ENCODE data around the gene ZNF438.
A peak's percentile ranks its signal among the peaks of the same experiment; 100 is the strongest.

The ZNF438 gene

GRCh38 chr10:30915146-30915545 lies 116.5 kb downstream of the ZNF438 start:
- Histone ChIP-seq H3K27me3 (ENCODE audit: control insufficient read depth in 1 of 2, insufficient read depth in 1 of 2, low read length in 2 of 2) (no peaks in the 10 kb centered on the region), H3K79me1 (replicated peaks; ENCODE audit: low read length, poor library complexity, severe bottlenecking) (no peaks in the 10 kb centered on the region), H2AFZ (ENCODE audit: low read depth, low read length) (no peak overlapping the region), H2AK5ac (ENCODE audit: low read length, severe bottlenecking) (no peak overlapping the region), H2BK120ac (ENCODE audit: low read depth, low read length) (no peak overlapping the region), H3K36me3 (ENCODE audit: control insufficient read depth in 1 of 2, insufficient read depth in 2 of 2, low read depth in 1 of 2, low read length in 2 of 2) (peaks cover 0 to 2% of the 10 kb centered on the region in 2 experiments), H4K8ac (ENCODE audit: low read length) (no peak overlapping the region), H3K18ac (ENCODE audit: low read depth in 1 of 2, low read length in 2 of 2) (no peak overlapping the region), H3K9me3 (ENCODE audit: control insufficient read depth, low read length) (no peaks in the 10 kb centered on the region), H3K23ac (ENCODE audit: low read length in 2 of 2) (no peak overlapping the region), H3K4me3 (ENCODE audit: insufficient read depth in 1 of 2, low read depth in 1 of 2, low read length in 2 of 2) (no peak overlapping the region), H4K91ac (ENCODE audit: low read length) (no peak overlapping the region), H2BK12ac (ENCODE audit: low read length in 2 of 2) (no peak overlapping the region), H3K4me2 (ENCODE audit: low read length, poor library complexity, severe bottlenecking) (no peak overlapping the region), H2BK15ac (ENCODE audit: low read depth, poor library complexity, severe bottlenecking) (no peak overlapping the region), H3K14ac (ENCODE audit: low read length in 2 of 2) (no peak overlapping the region), H3K9ac (ENCODE audit: low read length) (no peak overlapping the region), H2BK5ac (ENCODE audit: low read depth, low read length, poor library complexity, severe bottlenecking) (no peak overlapping the region), H3K4ac (ENCODE audit: low read depth in 1 of 2, low read length in 2 of 2) (no peak overlapping the region), H3K4me1 (ENCODE audit: control insufficient read depth, insufficient read depth, low read depth, low read length) (no peaks in the 10 kb centered on the region), H3K27ac (ENCODE audit: low read length, poor library complexity, severe bottlenecking) (no peak overlapping the region)
- no CpG with 5 or more reads among the region's 1 CpG for WGBS
- peak; percentile 64 for DNase-seq

DNA sequence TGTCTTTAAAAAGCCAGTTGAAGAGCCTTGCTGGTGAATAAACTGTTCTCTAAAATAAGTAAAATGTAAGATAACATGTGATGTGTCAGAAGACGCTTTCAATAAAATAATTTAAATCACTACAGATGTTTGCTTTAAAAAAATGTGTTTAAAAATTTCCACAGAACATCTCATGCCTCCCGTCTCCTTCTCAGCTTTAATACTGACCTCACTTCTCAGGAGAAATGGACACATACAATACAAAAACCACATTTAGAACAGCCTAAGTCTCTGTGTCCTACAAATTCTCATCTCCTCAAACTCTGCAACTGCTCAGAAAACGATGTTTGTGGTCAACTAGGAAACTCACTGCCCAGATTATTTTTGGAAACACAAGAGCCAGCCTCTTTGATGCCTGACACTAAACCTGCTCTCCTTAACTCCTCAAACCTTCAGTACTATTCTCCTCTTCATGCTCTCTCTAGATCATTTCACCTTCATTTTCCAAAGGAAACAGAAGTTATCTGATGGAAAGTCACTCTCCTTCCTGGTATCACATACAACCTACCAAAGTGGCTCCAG lies 120.3 kb downstream of the ZNF438 start:
- H2AK5ac ChIP-seq (ENCODE audit: low read length, severe bottlenecking) = no peak overlapping the region
- WGBS = 85% methylated on average over 2 of the region's 3 CpGs

GRCh38 chr10:30903397-30904138 lies 128.1 kb downstream of the ZNF438 start:
- WGBS = 100% methylated on average over 1 of the region's 2 CpGs
- Histone ChIP-seq H3K4me3 (ENCODE audit: insufficient read depth in 1 of 2, low read depth in 1 of 2, low read length in 2 of 2) (peak overlapping the region in 1 of 2 experiments; percentile 42), H3K27me3 (ENCODE audit: control insufficient read depth in 1 of 2, insufficient read depth in 1 of 2, low read length in 2 of 2) (no peaks in the 10 kb centered on the region), H2BK5ac (ENCODE audit: low read depth, low read length, poor library complexity, severe bottlenecking) (no peak overlapping the region), H3K9me3 (ENCODE audit: control insufficient read depth, low read length) (no peaks in the 10 kb centered on the region), H4K8ac (ENCODE audit: low read length) (no peak overlapping the region), H3K18ac (ENCODE audit: low read depth in 1 of 2, low read length in 2 of 2) (no peak overlapping the region), H3K79me1 (replicated peaks; ENCODE audit: low read length, poor library complexity, severe bottlenecking) (no peaks in the 10 kb centered on the region), H2BK15ac (ENCODE audit: low read depth, poor library complexity, severe bottlenecking) (no peak overlapping the region), H3K14ac (ENCODE audit: low read length in 2 of 2) (no peak overlapping the region), H2BK120ac (ENCODE audit: low read depth, low read length) (no peak overlapping the region), H3K27ac (ENCODE audit: low read length, poor library complexity, severe bottlenecking) (no peak overlapping the region), H4K91ac (ENCODE audit: low read length) (no peak overlapping the region), H3K4me1 (ENCODE audit: control insufficient read depth, insufficient read depth, low read depth, low read length) (no peaks in the 10 kb centered on the region), H2BK12ac (ENCODE audit: low read length in 2 of 2) (no peak overlapping the region), H3K4me2 (ENCODE audit: low read length, poor library complexity, severe bottlenecking) (no peak overlapping the region), H3K9ac (ENCODE audit: low read length) (peak overlapping the region; percentile 69), H3K36me3 (ENCODE audit: control insufficient read depth in 1 of 2, insufficient read depth in 2 of 2, low read depth in 1 of 2, low read length in 2 of 2) (peaks cover 18 to 52% of the 10 kb centered on the region in 2 experiments), H3K4ac (ENCODE audit: low read depth in 1 of 2, low read length in 2 of 2) (no peak overlapping the region), H3K23ac (ENCODE audit: low read length in 2 of 2) (no peak overlapping the region), H2AFZ (ENCODE audit: low read depth, low read length) (no peak overlapping the region), H2AK5ac (ENCODE audit: low read length, severe bottlenecking) (no peak overlapping the region)
- DNase-seq = no peak

More for the DNA sequence above, 120.3 kb downstream of the ZNF438 start:
- Histone ChIP-seq H2AFZ (ENCODE audit: low read depth, low read length) (no peak overlapping the region), H3K23ac (ENCODE audit: low read length in 2 of 2) (no peak overlapping the region), H3K4me3 (ENCODE audit: insufficient read depth in 1 of 2, low read depth in 1 of 2, low read length in 2 of 2) (no peak overlapping the region), H2BK120ac (ENCODE audit: low read depth, low read length) (no peak overlapping the region), H3K27me3 (ENCODE audit: control insufficient read depth in 1 of 2, insufficient read depth in 1 of 2, low read length in 2 of 2) (no peaks in the 10 kb centered on the region), H2BK12ac (ENCODE audit: low read length in 2 of 2) (no peak overlapping the region), H2BK15ac (ENCODE audit: low read depth, poor library complexity, severe bottlenecking) (no peak overlapping the region), H3K4me1 (ENCODE audit: control insufficient read depth, insufficient read depth, low read depth, low read length) (no peaks in the 10 kb centered on the region), H3K14ac (ENCODE audit: low read length in 2 of 2) (no peak overlapping the region), H4K8ac (ENCODE audit: low read length) (no peak overlapping the region), H3K27ac (ENCODE audit: low read length, poor library complexity, severe bottlenecking) (no peak overlapping the region), H2BK5ac (ENCODE audit: low read depth, low read length, poor library complexity, severe bottlenecking) (no peak overlapping the region), H3K79me1 (replicated peaks; ENCODE audit: low read length, poor library complexity, severe bottlenecking) (no peaks in the 10 kb centered on the region), H4K91ac (ENCODE audit: low read length) (no peak overlapping the region), H3K9me3 (ENCODE audit: control insufficient read depth, low read length) (no peaks in the 10 kb centered on the region), H3K4me2 (ENCODE audit: low read length, poor library complexity, severe bottlenecking) (no peak overlapping the region), H3K36me3 (ENCODE audit: control insufficient read depth in 1 of 2, insufficient read depth in 2 of 2, low read depth in 1 of 2, low read length in 2 of 2) (peaks cover 3 to 29% of the 10 kb centered on the region in 2 experiments), H3K18ac (ENCODE audit: low read depth in 1 of 2, low read length in 2 of 2) (no peak overlapping the region), H3K4ac (ENCODE audit: low read depth in 1 of 2, low read length in 2 of 2) (peak overlapping the region in 1 of 2 experiments; percentile 16), H3K9ac (ENCODE audit: low read length) (peak overlapping the region; percentile 44)
- DNase-seq = no peak

DNA sequence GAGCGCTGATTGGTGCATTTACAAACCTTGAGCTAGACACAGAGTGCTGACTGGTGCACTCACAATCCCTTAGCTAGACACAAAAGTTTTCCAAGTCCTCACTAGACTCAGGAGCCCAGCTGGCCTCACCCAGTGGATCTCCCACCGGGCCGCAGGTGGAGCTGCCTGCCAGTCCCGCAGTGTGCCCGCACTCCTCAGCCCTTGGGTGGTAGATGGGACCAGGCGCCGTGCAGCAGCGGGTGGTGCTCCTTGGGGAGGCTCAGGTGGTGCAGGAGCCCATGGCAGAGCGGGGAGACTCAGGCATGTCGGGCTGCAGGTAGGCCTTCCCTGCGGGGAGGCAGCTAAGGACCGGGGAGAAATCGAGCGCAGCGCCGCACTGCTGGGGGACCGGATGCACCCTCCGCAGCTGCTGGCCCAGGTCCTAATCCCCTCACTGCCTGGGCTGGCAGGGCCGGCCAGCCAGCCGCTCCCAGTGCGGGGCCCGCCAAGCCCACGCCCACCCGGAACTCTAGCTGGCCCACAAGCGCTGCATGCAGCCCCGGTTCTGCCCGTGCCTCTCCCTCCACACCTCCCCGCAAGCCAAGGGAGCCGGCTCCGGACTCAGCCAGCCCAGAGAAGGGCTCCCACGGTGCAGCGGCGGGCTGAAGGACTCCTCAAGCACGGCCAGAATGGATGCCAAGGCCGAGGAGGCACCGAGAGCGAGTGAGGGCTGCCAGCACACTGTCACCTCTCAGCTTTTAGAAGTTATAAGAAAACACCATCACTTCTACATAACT lies 128.9 kb downstream of the ZNF438 start:
- Histone ChIP-seq H2BK120ac (ENCODE audit: low read depth, low read length) (no peak overlapping the region), H3K14ac (ENCODE audit: low read length in 2 of 2) (no peak overlapping the region), H2AFZ (ENCODE audit: low read depth, low read length) (no peak overlapping the region), H3K27ac (ENCODE audit: low read length, poor library complexity, severe bottlenecking) (no peak overlapping the region), H2AK5ac (ENCODE audit: low read length, severe bottlenecking) (no peak overlapping the region), H3K9me3 (ENCODE audit: control insufficient read depth, low read length) (no peaks in the 10 kb centered on the region), H3K36me3 (ENCODE audit: control insufficient read depth in 1 of 2, insufficient read depth in 2 of 2, low read depth in 1 of 2, low read length in 2 of 2) (peaks cover 18 to 44% of the 10 kb centered on the region in 2 experiments), H2BK15ac (ENCODE audit: low read depth, poor library complexity, severe bottlenecking) (no peak overlapping the region), H3K23ac (ENCODE audit: low read length in 2 of 2) (no peak overlapping the region), H4K8ac (ENCODE audit: low read length) (no peak overlapping the region), H4K91ac (ENCODE audit: low read length) (no peak overlapping the region), H3K4me2 (ENCODE audit: low read length, poor library complexity, severe bottlenecking) (no peak overlapping the region), H3K9ac (ENCODE audit: low read length) (peak overlapping the region; percentile 69), H2BK12ac (ENCODE audit: low read length in 2 of 2) (no peak overlapping the region), H2BK5ac (ENCODE audit: low read depth, low read length, poor library complexity, severe bottlenecking) (no peak overlapping the region), H3K79me1 (replicated peaks; ENCODE audit: low read length, poor library complexity, severe bottlenecking) (no peaks in the 10 kb centered on the region), H3K4me1 (ENCODE audit: control insufficient read depth, insufficient read depth, low read depth, low read length) (no peaks in the 10 kb centered on the region), H3K4me3 (ENCODE audit: insufficient read depth in 1 of 2, low read depth in 1 of 2, low read length in 2 of 2) (peak overlapping the region in 1 of 2 experiments; percentile 42), H3K4ac (ENCODE audit: low read depth in 1 of 2, low read length in 2 of 2) (no peak overlapping the region), H3K27me3 (ENCODE audit: control insufficient read depth in 1 of 2, insufficient read depth in 1 of 2, low read length in 2 of 2) (no peaks in the 10 kb centered on the region), H3K18ac (ENCODE audit: low read depth in 1 of 2, low read length in 2 of 2) (no peak overlapping the region)
- WGBS = 98% methylated on average over 30 of the region's 37 CpGs
- DNase-seq = no peak

Data from mesenchymal stem cell (in vitro differentiated cells and primary cell).